Naive thymus-derived CD4-positive, alpha-beta T cell (primary cell): Measurements from ENCODE around the gene EML6. TPM values are rescaled to one million over a fixed set of nuclear protein-coding genes. Genes with fewer than 3 reads are reported as not detected.

Source experiments
- ATAC-seq: fragments of 150-1000 bp; cut with Tn5 transposase; 2 replicates; pipeline ENCODE4 v1.10.0; 2021; ENCODE audit warnings: mild to moderate bottlenecking, moderate library complexity
- CTCF ChIA-PET: fragments of 350-600 bp; sonication (Branson Sonifier 250); formaldehyde crosslinking; loops from one replicate; lab custom pipeline; 2021; ENCODE audit warnings: antibody characterized with exemption; lab: Charles Lee
- POLR2A ChIA-PET: fragments of 350-600 bp; sonication (Branson Sonifier 250); formaldehyde crosslinking; loops from one replicate; lab custom pipeline; 2021; ENCODE audit warnings: antibody characterized with exemption, inconsistent platforms; lab: Charles Lee
- DNase-seq, 9 donors: peaks; one replicate each; pipeline versions ENCODE4 v3.0.0 to v3.0.0-alpha.2; 2020 to 2022; ENCODE audit warnings: mixed read lengths in 1 of 9
- H3K27ac ChIP-seq: one replicate; pipeline ENCODE4 v1.7.0; 2013; ENCODE audit warnings: mild to moderate bottlenecking, low read depth, low read length, moderate library complexity
- H3K27me3 ChIP-seq, 2 donors: one replicate each; pipeline ENCODE4 v1.7.0; 2013; ENCODE audit warnings: low read length in 2 of 2, mild to moderate bottlenecking in 2 of 2, moderate library complexity in 2 of 2; ENCODE audit not compliant: control insufficient read depth in 2 of 2, insufficient read depth in 2 of 2
- H3K36me3 ChIP-seq, 3 experiments: 1 replicate in 2 of 3; 2 replicates in 1 of 3; pipeline ENCODE4 v1.7.0; 2013; ENCODE audit warnings: low read length in 3 of 3, mild to moderate bottlenecking in 3 of 3, moderate library complexity in 1 of 3; ENCODE audit not compliant: insufficient read depth in 3 of 3, control insufficient read depth in 2 of 3
- H3K4me1 ChIP-seq, 2 donors: one replicate each; pipeline ENCODE4 v1.7.0; 2013; ENCODE audit warnings: low read length in 2 of 2, mild to moderate bottlenecking in 2 of 2, moderate library complexity in 1 of 2; ENCODE audit not compliant: control insufficient read depth in 2 of 2, insufficient read depth in 2 of 2
- H3K4me3 ChIP-seq: 2 replicates; pipeline ENCODE4 v1.7.0; 2013; ENCODE audit warnings: mild to moderate bottlenecking, low read length
- H3K9me3 ChIP-seq, 3 experiments: 1 replicate in 2 of 3; 2 replicates in 1 of 3; pipeline ENCODE4 v1.7.0; 2013; ENCODE audit warnings: low read length in 3 of 3; ENCODE audit not compliant: control insufficient read depth in 2 of 3
- H3K27ac Mint-ChIP-seq, 9 donors: one replicate each; pipeline ENCODE4 v1.8.0; 2020 to 2022; ENCODE audit warnings: mixed read lengths in 9 of 9, mild to moderate bottlenecking in 8 of 9, moderate library complexity in 5 of 9, inconsistent platforms in 2 of 9
- H3K27me3 Mint-ChIP-seq, 5 donors: one replicate each; pipeline ENCODE4 v1.8.0; 2021 to 2022; ENCODE audit warnings: mixed read lengths in 5 of 5, mild to moderate bottlenecking in 1 of 5
- H3K36me3 Mint-ChIP-seq, 5 donors: one replicate each; pipeline ENCODE4 v1.8.0; 2020 to 2022; ENCODE audit warnings: mixed read lengths in 5 of 5, mild to moderate bottlenecking in 3 of 5, inconsistent platforms in 1 of 5
- H3K4me1 Mint-ChIP-seq, 7 donors: one replicate each; pipeline ENCODE4 v1.8.0; 2020 to 2022; ENCODE audit warnings: mixed read lengths in 7 of 7, mild to moderate bottlenecking in 3 of 7, inconsistent platforms in 1 of 7
- H3K4me3 Mint-ChIP-seq, 10 donors: one replicate each; pipeline ENCODE4 v1.8.0; 2020 to 2022; ENCODE audit warnings: mild to moderate bottlenecking in 10 of 10, mixed read lengths in 10 of 10, moderate library complexity in 6 of 10, inconsistent platforms in 2 of 10
- H3K9me3 Mint-ChIP-seq, 11 donors: one replicate each; pipeline ENCODE4 v1.8.0; 2020 to 2022; ENCODE audit warnings: mixed read lengths in 11 of 11, mild to moderate bottlenecking in 4 of 11, inconsistent platforms in 1 of 11, moderate library complexity in 1 of 11
- intact Hi-C, 2 donors: fragments of 100-400 bp; cut with micrococcal nuclease; formaldehyde crosslinking; loops; one replicate each; pipeline ENCODE4 v1.15.1; 2023
- polyA plus RNA-seq, 2 donors: library from polyadenylated mRNA; unstranded; fragments of 300-500 nt; fragmentation: Illumina TruSeq; gene quantifications; one replicate each; pipeline ENCODE4 v1.2.3, GENCODE V29; 2021
- total RNA-seq, 6 experiments: library from RNA in 5 of 6; stranded (reverse) in 5 of 6; gene quantifications; 1 replicate in 5 of 6; 2 replicates in 1 of 6; pipeline ENCODE4 v1.2.3 and lab custom pipeline; 2021 to 2026

Gene EML6
- total and polyA plus RNA-seq, 7 experiments from 2014 or later: 0.32 to 2.5 (median 1.5) TPM; not detected in 2

- H3K27ac ChIP-seq: no peak overlapping the region
- Mint-ChIP-seq H3K4me1 (peaks cover 0 to 12% (median 4%) of the 10 kb centered on the region in 7 donors), H3K36me3 (peaks cover 0 to 2% (median 0%) of the 10 kb centered on the region in 5 donors), H3K27me3 (peaks cover 0 to 21% (median 0%) of the 10 kb centered on the region in 5 donors), H3K27ac (peak overlapping the region in 4 of 9 donors; percentile 46 to 88 (median 72)), H3K4me3 (peak overlapping the region in 2 of 10 donors; percentile 40 to 41), H3K9me3 (peaks cover 0 to 2% (median 0%) of the 10 kb centered on the region in 11 donors)
- no peak for DNase-seq
- H3K4me1 ChIP-seq: peaks cover 8 to 16% of the 10 kb centered on the region in 2 donors
- no peaks in the 10 kb centered on the region for H3K36me3 ChIP-seq
- no peaks in the 10 kb centered on the region for H3K27me3 ChIP-seq
- ChIA-PET POLR2A (no interaction called here), CTCF (no interaction called here)
- no peaks in the 10 kb centered on the region for H3K9me3 ChIP-seq
- intact Hi-C loops: no loop called here
- ATAC-seq: no peak
- no peak overlapping the region for H3K4me3 ChIP-seq
Observed at GRCh38 chr2:54945391-54946219, 222.1 kb downstream of the EML6 start.

GRCh38 chr2:54946220-54946805, 222.9 kb downstream of the EML6 start:
- Histone ChIP-seq H3K27ac (no peak overlapping the region), H3K4me3 (no peak overlapping the region), H3K4me1 (peaks cover 8 to 16% of the 10 kb centered on the region in 2 donors), H3K36me3 (no peaks in the 10 kb centered on the region), H3K9me3 (no peaks in the 10 kb centered on the region), H3K27me3 (no peaks in the 10 kb centered on the region)
- H3K27ac Mint-ChIP-seq: peak overlapping the region in 2 of 9 donors; percentile 46 to 68
- intact Hi-C loops: no loop called here
- ATAC-seq: no peak
- DNase-seq: no peak
- peaks cover 0 to 2% (median 0%) of the 10 kb centered on the region in 11 donors for H3K9me3 Mint-ChIP-seq
- H3K36me3 Mint-ChIP-seq: peaks cover 0 to 2% (median 0%) of the 10 kb centered on the region in 5 donors
- H3K27me3 Mint-ChIP-seq: peaks cover 0 to 21% (median 0%) of the 10 kb centered on the region in 5 donors
- peaks cover 0 to 12% (median 4%) of the 10 kb centered on the region in 7 donors for H3K4me1 Mint-ChIP-seq
- POLR2A ChIA-PET: no interaction called here
- H3K4me3 Mint-ChIP-seq: no peak overlapping the region
- CTCF ChIA-PET: no interaction called here

- H3K4me1 Mint-ChIP-seq: peaks cover 0 to 12% (median 4%) of the 10 kb centered on the region in 7 donors
Observed at GRCh38 chr2:54947136-54947535, 223.7 kb downstream of the EML6 start.

GRCh38 chr2:54947646-54948045, 224.2 kb downstream of the EML6 start:
- no peak for ATAC-seq
- peaks cover 0 to 5% (median 0%) of the 10 kb centered on the region in 11 donors for H3K9me3 Mint-ChIP-seq
- no peak for DNase-seq
- peaks cover 0 to 12% (median 4%) of the 10 kb centered on the region in 7 donors for H3K4me1 Mint-ChIP-seq
- no peak overlapping the region for H3K27ac Mint-ChIP-seq
- Histone ChIP-seq H3K27ac (no peak overlapping the region), H3K4me3 (no peak overlapping the region), H3K27me3 (no peaks in the 10 kb centered on the region), H3K4me1 (peaks cover 5 to 7% of the 10 kb centered on the region in 2 donors), H3K36me3 (no peaks in the 10 kb centered on the region), H3K9me3 (no peaks in the 10 kb centered on the region)
- ChIA-PET CTCF (no interaction called here), POLR2A (no interaction called here)
- intact Hi-C loops: no loop called here
- H3K27me3 Mint-ChIP-seq: peaks cover 0 to 21% (median 0%) of the 10 kb centered on the region in 5 donors
- peaks cover 0 to 2% (median 0%) of the 10 kb centered on the region in 5 donors for H3K36me3 Mint-ChIP-seq
- no peak overlapping the region for H3K4me3 Mint-ChIP-seq

More at GRCh38 chr2:54947136-54947535, 223.7 kb downstream of the EML6 start:
- no peaks in the 10 kb centered on the region for H3K27me3 ChIP-seq
- Mint-ChIP-seq H3K27ac (no peak overlapping the region), H3K27me3 (peaks cover 0 to 21% (median 0%) of the 10 kb centered on the region in 5 donors), H3K4me3 (no peak overlapping the region), H3K9me3 (peaks cover 0 to 5% (median 0%) of the 10 kb centered on the region in 11 donors), H3K36me3 (peaks cover 0 to 2% (median 0%) of the 10 kb centered on the region in 5 donors)
- DNase-seq (no peak), ATAC-seq (no peak)
- H3K36me3 ChIP-seq: no peaks in the 10 kb centered on the region
- POLR2A ChIA-PET: no interaction called here
- no peak overlapping the region for H3K4me3 ChIP-seq
- CTCF ChIA-PET: no interaction called here
- intact Hi-C loops: no loop called here
- no peak overlapping the region for H3K27ac ChIP-seq
- peaks cover 8 to 12% of the 10 kb centered on the region in 2 donors for H3K4me1 ChIP-seq
- H3K9me3 ChIP-seq: no peaks in the 10 kb centered on the region

GRCh38 chr2:54948120-54948519, 224.7 kb downstream of the EML6 start:
- CTCF ChIA-PET: no interaction called here
- ATAC-seq: no peak
- no peak for DNase-seq
- POLR2A ChIA-PET: no interaction called here
- intact Hi-C loops: no loop called here
- Histone ChIP-seq H3K4me3 (no peak overlapping the region), H3K27ac (no peak overlapping the region), H3K4me1 (peaks cover under 1 to 2% of the 10 kb centered on the region in 2 donors), H3K9me3 (no peaks in the 10 kb centered on the region), H3K36me3 (no peaks in the 10 kb centered on the region), H3K27me3 (no peaks in the 10 kb centered on the region)
- H3K27me3 Mint-ChIP-seq: peaks cover 0 to 21% (median 0%) of the 10 kb centered on the region in 5 donors
- peaks cover 0 to 2% (median 0%) of the 10 kb centered on the region in 5 donors for H3K36me3 Mint-ChIP-seq
- peaks cover 0 to 5% (median 0%) of the 10 kb centered on the region in 11 donors for H3K9me3 Mint-ChIP-seq
- no peak overlapping the region for H3K4me3 Mint-ChIP-seq
- H3K27ac Mint-ChIP-seq: no peak overlapping the region
- H3K4me1 Mint-ChIP-seq: peaks cover 0 to 12% (median 4%) of the 10 kb centered on the region in 7 donors

GRCh38 chr2:54949431-54949830, 226.0 kb downstream of the EML6 start:
- intact Hi-C loops: no loop called here
- Mint-ChIP-seq H3K27ac (no peak overlapping the region), H3K9me3 (peaks cover 0 to 5% (median 0%) of the 10 kb centered on the region in 11 donors)

More at GRCh38 chr2:54949431-54949830, 226.0 kb downstream of the EML6 start:
- ChIA-PET POLR2A (no interaction called here), CTCF (no interaction called here)
- no peak overlapping the region for H3K27ac ChIP-seq
- no peaks in the 10 kb centered on the region for H3K36me3 ChIP-seq
- peaks cover 0 to 2% (median 0%) of the 10 kb centered on the region in 5 donors for H3K36me3 Mint-ChIP-seq
- H3K4me3 ChIP-seq: no peak overlapping the region
- H3K9me3 ChIP-seq: no peaks in the 10 kb centered on the region
- peaks cover 0 to 12% (median 4%) of the 10 kb centered on the region in 7 donors for H3K4me1 Mint-ChIP-seq
- no peaks in the 10 kb centered on the region for H3K4me1 ChIP-seq
- DNase-seq (no peak), ATAC-seq (no peak)
- peaks cover 0 to 21% (median 0%) of the 10 kb centered on the region in 5 donors for H3K27me3 Mint-ChIP-seq
- no peak overlapping the region for H3K4me3 Mint-ChIP-seq
- no peaks in the 10 kb centered on the region for H3K27me3 ChIP-seq
